Measurements from ENCODE around the gene XKRX.

Gene XKRX

GRCh38 chrX:100928660-100929613, at the start of gene XKRX:
TSS of gene XKRX (minus strand) at chrX:100928917. CDS start at chrX:100928304, 613 bp downstream.
- TF ChIP-seq CTCF (IDR thresholded peaks at IDR 0.05; ENCODE audit: control insufficient read depth, insufficient read depth, low read depth, low read length, missing control alignments) = no peak
- H3K4me3 ChIP-seq (ENCODE audit: control insufficient read depth, low read depth, low read length) = peak within 1 kb of the TSS; percentile 43
- DNase-seq (ENCODE audit: low read depth) = no peak

- DNase-seq (ENCODE audit: low read depth) = no peak
- TF ChIP-seq CTCF (IDR thresholded peaks at IDR 0.05; ENCODE audit: control insufficient read depth, insufficient read depth, low read depth, low read length, missing control alignments) = no peak
- no peak overlapping the region for H3K4me3 ChIP-seq (ENCODE audit: control insufficient read depth, low read depth, low read length)
Observed at GRCh38 chrX:100976211-100976610, 47.5 kb upstream of the XKRX start.

GRCh38 chrX:100975212-100975611, 46.5 kb upstream of the XKRX start:
- H3K4me3 ChIP-seq (ENCODE audit: control insufficient read depth, low read depth, low read length) = no peak overlapping the region
- TF ChIP-seq CTCF (IDR thresholded peaks at IDR 0.05; ENCODE audit: control insufficient read depth, insufficient read depth, low read depth, low read length, missing control alignments) = no peak
- DNase-seq (ENCODE audit: low read depth) = no peak

GRCh38 chrX:100973411-100973810, 44.7 kb upstream of the XKRX start:
- H3K4me3 ChIP-seq (ENCODE audit: control insufficient read depth, low read depth, low read length) = no peak overlapping the region
- no peak for DNase-seq (ENCODE audit: low read depth)
- TF ChIP-seq CTCF (IDR thresholded peaks at IDR 0.05; ENCODE audit: control insufficient read depth, insufficient read depth, low read depth, low read length, missing control alignments) = no peak

GRCh38 chrX:100969936-100970335, 41.2 kb upstream of the XKRX start:
- TF ChIP-seq CTCF (IDR thresholded peaks at IDR 0.05; ENCODE audit: control insufficient read depth, insufficient read depth, low read depth, low read length, missing control alignments) = no peak
- H3K4me3 ChIP-seq (ENCODE audit: control insufficient read depth, low read depth, low read length) = no peak overlapping the region
- DNase-seq (ENCODE audit: low read depth) = no peak

GRCh38 chrX:100969408-100969807, 40.7 kb upstream of the XKRX start, which contains the start of gene ARL13A:
TSS of gene ARL13A (plus strand) at chrX:100969708. CDS start at chrX:100973690, 3,982 bp downstream.
- no peak for TF ChIP-seq CTCF (IDR thresholded peaks at IDR 0.05; ENCODE audit: control insufficient read depth, insufficient read depth, low read depth, low read length, missing control alignments)
- no peak for DNase-seq (ENCODE audit: low read depth)
- no peak within 1 kb of the TSS for H3K4me3 ChIP-seq (ENCODE audit: control insufficient read depth, low read depth, low read length)
